ENCODE measurements around the gene CHD2. TPM values are rescaled to one million over a fixed set of nuclear protein-coding genes. Genes with fewer than 3 reads are reported as not detected.

Gene CHD2
- total RNA-seq, 1 donor from 2014 or later = 89.9 TPM

- no peaks in the 10 kb centered on the region for H3K9me3 Mint-ChIP-seq (ENCODE audit: unreplicated experiment)
- no peak for DNase-seq (ENCODE audit: extremely low spot score, unreplicated experiment)
- H3K4me1 Mint-ChIP-seq (ENCODE audit: unreplicated experiment) = peaks cover 50% of the 10 kb centered on the region
- no peaks in the 10 kb centered on the region for H3K27me3 Mint-ChIP-seq (ENCODE audit: unreplicated experiment)
- no peak overlapping the region for H3K27ac Mint-ChIP-seq (ENCODE audit: unreplicated experiment)
- no peak for TF ChIP-seq CTCF (IDR thresholded peaks at IDR 0.05)
- H3K36me3 Mint-ChIP-seq (ENCODE audit: unreplicated experiment) = peaks cover 8% of the 10 kb centered on the region
- no peak overlapping the region for H3K4me3 Mint-ChIP-seq (ENCODE audit: unreplicated experiment)
Measured at GRCh38 chr15:93068581-93069199, 168.6 kb downstream of the CHD2 start.

- Mint-ChIP-seq H3K4me1 (ENCODE audit: unreplicated experiment) (peaks cover 50% of the 10 kb centered on the region), H3K27me3 (ENCODE audit: unreplicated experiment) (peaks cover 4% of the 10 kb centered on the region), H3K36me3 (ENCODE audit: unreplicated experiment) (peaks cover 2% of the 10 kb centered on the region), H3K27ac (ENCODE audit: unreplicated experiment) (no peak overlapping the region), H3K9me3 (ENCODE audit: unreplicated experiment) (no peaks in the 10 kb centered on the region), H3K4me3 (ENCODE audit: unreplicated experiment) (no peak overlapping the region)
- TF ChIP-seq CTCF (IDR thresholded peaks at IDR 0.05) = no peak
- no peak for DNase-seq (ENCODE audit: extremely low spot score, unreplicated experiment)
Measured at GRCh38 chr15:93070132-93070531, 170.0 kb downstream of the CHD2 start.

DNA sequence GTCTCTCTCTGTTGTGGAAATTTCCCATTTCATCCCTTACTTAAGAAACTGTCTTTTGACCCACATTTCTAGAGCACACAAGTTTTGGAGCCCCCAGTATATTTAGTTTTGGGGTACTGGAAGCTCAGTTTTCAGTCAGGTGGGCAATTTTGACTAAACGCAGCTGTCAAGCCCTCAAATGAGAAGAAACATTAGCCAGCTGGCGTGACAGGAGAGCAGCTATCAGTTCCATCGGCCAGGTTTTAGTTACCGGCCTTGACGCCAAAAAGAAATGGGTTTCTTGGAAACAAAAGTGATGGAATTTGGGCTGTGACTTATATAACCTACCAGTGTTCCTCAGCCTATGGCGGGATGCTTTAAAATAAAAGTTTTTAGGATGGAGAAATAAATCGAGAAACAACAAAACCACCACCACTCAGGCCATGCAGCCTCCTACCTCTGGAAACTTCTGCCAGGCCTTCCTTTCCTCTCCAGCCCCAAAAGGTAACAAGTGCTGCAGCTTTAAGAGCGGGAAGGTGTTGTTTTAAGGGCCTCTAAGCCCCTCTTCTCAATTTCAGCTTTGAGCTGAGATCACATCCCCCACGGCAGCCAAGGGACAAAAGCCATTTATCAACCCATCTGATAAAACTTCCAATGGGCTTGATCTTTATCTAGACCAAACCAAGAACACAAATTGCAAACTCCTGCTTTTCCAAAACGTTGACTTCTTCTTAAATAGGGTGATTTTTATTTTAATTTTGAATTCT is 170.6 kb downstream of the CHD2 start:
- Mint-ChIP-seq H3K4me3 (ENCODE audit: unreplicated experiment) (peak overlapping the region; percentile 87), H3K36me3 (ENCODE audit: unreplicated experiment) (no peaks in the 10 kb centered on the region), H3K4me1 (ENCODE audit: unreplicated experiment) (peaks cover 50% of the 10 kb centered on the region)

GRCh38 chr15:93071469-93071936 is 171.4 kb downstream of the CHD2 start:
- H3K4me3 Mint-ChIP-seq (ENCODE audit: unreplicated experiment) = peak overlapping the region; percentile 87
- H3K27ac Mint-ChIP-seq (ENCODE audit: unreplicated experiment) = peak overlapping the region; percentile 68
- H3K27me3 Mint-ChIP-seq (ENCODE audit: unreplicated experiment) = peaks cover 15% of the 10 kb centered on the region
- peaks cover 50% of the 10 kb centered on the region for H3K4me1 Mint-ChIP-seq (ENCODE audit: unreplicated experiment)
- H3K36me3 Mint-ChIP-seq (ENCODE audit: unreplicated experiment) = no peaks in the 10 kb centered on the region
- no peak for DNase-seq (ENCODE audit: extremely low spot score, unreplicated experiment)
- no peaks in the 10 kb centered on the region for H3K9me3 Mint-ChIP-seq (ENCODE audit: unreplicated experiment)
- no peak for TF ChIP-seq CTCF (IDR thresholded peaks at IDR 0.05)

More for the DNA sequence above, 170.6 kb downstream of the CHD2 start:
- Mint-ChIP-seq H3K27me3 (ENCODE audit: unreplicated experiment) (peaks cover 8% of the 10 kb centered on the region), H3K27ac (ENCODE audit: unreplicated experiment) (peak overlapping the region; percentile 68), H3K9me3 (ENCODE audit: unreplicated experiment) (no peaks in the 10 kb centered on the region)
- no peak for DNase-seq (ENCODE audit: extremely low spot score, unreplicated experiment)
- no peak for TF ChIP-seq CTCF (IDR thresholded peaks at IDR 0.05)

- peaks cover 45% of the 10 kb centered on the region for H3K4me1 Mint-ChIP-seq (ENCODE audit: unreplicated experiment)
- H3K27me3 Mint-ChIP-seq (ENCODE audit: unreplicated experiment) = peaks cover 20% of the 10 kb centered on the region
- H3K9me3 Mint-ChIP-seq (ENCODE audit: unreplicated experiment) = no peaks in the 10 kb centered on the region
- H3K4me3 Mint-ChIP-seq (ENCODE audit: unreplicated experiment) = peak overlapping the region; percentile 87
- DNase-seq (ENCODE audit: extremely low spot score, unreplicated experiment) = no peak
- H3K27ac Mint-ChIP-seq (ENCODE audit: unreplicated experiment) = peak overlapping the region; percentile 68
- TF ChIP-seq CTCF (IDR thresholded peaks at IDR 0.05) = no peak
- H3K36me3 Mint-ChIP-seq (ENCODE audit: unreplicated experiment) = no peaks in the 10 kb centered on the region
Measured at GRCh38 chr15:93072011-93072410, 171.9 kb downstream of the CHD2 start.

Measured in osteocyte (in vitro differentiated cells).